Neural progenitor cell (in vitro differentiated cells): ENCODE results near the gene ATF3. TPM values are rescaled to one million over a fixed set of nuclear protein-coding genes. Genes with fewer than 3 reads are reported as not detected.
A peak's percentile ranks its signal among the peaks of the same experiment; 100 is the strongest.

Source experiments
- DNase-seq: peaks from one replicate; pipeline ENCODE4 v3.0.0-alpha.2; 2016; ENCODE audit warnings: low spot score
- H2AFZ ChIP-seq: fragments of 200-600 bp; sonication (generic); replicated peaks from 2 replicates; pipeline ENCODE4 v1.6.1; 2016; ENCODE audit warnings: antibody characterized with exemption
- H3F3A ChIP-seq: fragments of 200-600 bp; sonication (generic); 2 replicates; pipeline ENCODE4 v1.6.1; 2016; ENCODE audit warnings: antibody characterized with exemption, low read depth
- H3K27ac ChIP-seq: fragments of 200-600 bp; sonication (generic); 2 replicates; pipeline ENCODE4 v1.5.1; 2016; ENCODE audit warnings: mild to moderate bottlenecking
- H3K27me3 ChIP-seq: fragments of 200-600 bp; sonication (generic); 2 replicates; pipeline ENCODE4 v1.6.1; 2016; ENCODE audit warnings: mild to moderate bottlenecking, moderate library complexity
- H3K36me3 ChIP-seq: fragments of 200-600 bp; sonication (generic); 2 replicates; pipeline ENCODE4 v1.5.1; 2016
- H3K4me1 ChIP-seq: fragments of 200-600 bp; sonication (generic); 2 replicates; pipeline ENCODE4 v1.6.1; 2016; ENCODE audit warnings: mixed run types
- H3K4me2 ChIP-seq: fragments of 200-600 bp; sonication (generic); 2 replicates; pipeline ENCODE4 v1.6.1; 2016
- H3K4me3 ChIP-seq: fragments of 200-600 bp; sonication (generic); 2 replicates; pipeline ENCODE4 v1.5.1; 2016
- H3K79me2 ChIP-seq: fragments of 200-600 bp; sonication (generic); 2 replicates; pipeline ENCODE4 v1.6.1; 2016; ENCODE audit warnings: low read depth
- H3K9ac ChIP-seq: fragments of 200-600 bp; sonication (generic); 2 replicates; pipeline ENCODE4 v1.6.1; 2016
- H3K9me3 ChIP-seq: fragments of 200-600 bp; sonication (generic); 2 replicates; pipeline ENCODE4 v1.5.1; 2016; ENCODE audit warnings: low read depth
- H4K20me1 ChIP-seq: fragments of 200-600 bp; sonication (generic); 2 replicates; pipeline ENCODE4 v1.6.1; 2016; ENCODE audit warnings: low read depth
- H3K27ac Mint-ChIP-seq: 3 replicates; pipeline ENCODE4 v1.8.0; 2021; ENCODE audit warnings: mixed read lengths
- H3K27me3 Mint-ChIP-seq: 2 replicates; pipeline ENCODE4 v1.8.0; 2022; ENCODE audit warnings: low read depth, mild to moderate bottlenecking, inconsistent platforms, moderate library complexity, mixed read lengths; ENCODE audit not compliant: insufficient read depth
- H3K36me3 Mint-ChIP-seq: 3 replicates; pipeline ENCODE4 v1.8.0; 2021; ENCODE audit warnings: mixed read lengths
- H3K4me1 Mint-ChIP-seq: 3 replicates; pipeline ENCODE4 v1.8.0; 2021; ENCODE audit warnings: mixed read lengths
- H3K4me3 Mint-ChIP-seq: 3 replicates; pipeline ENCODE4 v1.8.0; 2021; ENCODE audit warnings: mild to moderate bottlenecking, moderate library complexity, mixed read lengths
- H3K9me3 Mint-ChIP-seq: 3 replicates; pipeline ENCODE4 v1.8.0; 2020; ENCODE audit warnings: mixed read lengths
- EZH2 ChIP-seq: fragments of 200-600 bp; sonication (generic); IDR thresholded peaks from 2 replicates; pipeline ENCODE4 v1.6.1; 2017; ENCODE audit warnings: antibody characterized with exemption, mild to moderate bottlenecking, moderate library complexity
- EZH2phosphoT487 ChIP-seq: fragments of 200-600 bp; sonication (generic); IDR thresholded peaks from 2 replicates; pipeline ENCODE4 v1.6.1; 2017; ENCODE audit warnings: antibody characterized with exemption
- total RNA-seq: library from RNA; depleted of rRNA; stranded (reverse); fragments of >200 nt; gene quantifications from 2 replicates; pipeline ENCODE4 v1.2.3, GENCODE V29; 2015; ENCODE audit warnings: low replicate concordance
- TF ChIP-seq, protein P1 (sequence below): fragments of 200-600 bp; sonication (generic); IDR thresholded peaks from 2 replicates; pipeline ENCODE4 v1.5.1; 2017; ENCODE audit warnings: antibody characterized with exemption, mild to moderate bottlenecking

The ATF3 gene
- total RNA-seq, 1 donor from 2014 or later, result 7.8 TPM

DNA sequence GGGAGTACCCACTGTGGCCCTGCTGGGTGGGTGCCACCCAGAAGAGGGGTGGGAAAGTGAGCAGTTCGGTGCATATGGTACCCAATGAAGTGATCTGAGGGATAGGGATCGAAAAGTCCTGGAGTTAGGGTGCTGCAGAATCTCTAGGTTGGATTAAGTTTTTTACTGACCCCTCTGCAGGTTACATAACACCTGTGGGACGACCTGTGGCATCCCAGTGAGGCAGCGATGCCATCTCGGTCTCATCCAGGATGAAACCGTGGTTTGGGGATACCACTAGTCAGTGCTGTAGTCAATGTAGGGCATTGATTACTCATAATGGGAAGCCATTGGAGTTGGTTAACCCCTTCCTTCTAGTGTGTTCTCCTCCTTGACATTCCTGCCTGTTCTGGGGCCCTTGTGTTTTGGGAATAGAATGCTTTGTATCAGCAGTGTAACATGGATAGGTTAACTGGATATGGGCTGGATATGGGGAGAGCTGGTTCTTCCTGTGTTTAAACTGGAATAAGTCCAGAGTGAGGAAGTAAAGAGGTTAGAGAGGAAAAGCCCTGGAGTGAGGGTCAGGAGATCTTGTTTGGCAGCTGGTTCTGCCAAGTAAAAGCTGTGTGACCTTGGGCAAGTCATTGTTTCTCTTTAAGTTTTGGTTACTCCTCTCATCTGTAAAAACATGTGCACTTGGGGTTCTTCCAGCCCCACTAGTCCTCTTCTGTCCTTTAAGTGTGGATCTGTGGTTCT is 42.8 kb upstream of the ATF3 start:
- no peak overlapping the region for H3K4me2 ChIP-seq
- H3K79me2 ChIP-seq, result no peaks in the 10 kb centered on the region
- Mint-ChIP-seq H3K27me3 (peaks cover 11% of the 10 kb centered on the region), H3K9me3 (peaks cover 9% of the 10 kb centered on the region), H3K4me1 (peaks cover 66% of the 10 kb centered on the region), H3K4me3 (peak overlapping the region; percentile 84), H3K36me3 (peaks cover 4% of the 10 kb centered on the region), H3K27ac (peak overlapping the region; percentile 99)
- no peaks in the 10 kb centered on the region for H4K20me1 ChIP-seq
- H3K36me3 ChIP-seq, result no peaks in the 10 kb centered on the region
- H3K9ac ChIP-seq, result no peak overlapping the region
- no peaks in the 10 kb centered on the region for H3K27me3 ChIP-seq
- no peak overlapping the region for H3K27ac ChIP-seq
- no peak overlapping the region for H3K4me3 ChIP-seq
- H3K4me1 ChIP-seq, result peaks cover 15% of the 10 kb centered on the region
- H2AFZ ChIP-seq, result no peak overlapping the region
- no peaks in the 10 kb centered on the region for H3K9me3 ChIP-seq
- peaks cover 8% of the 10 kb centered on the region for H3F3A ChIP-seq
- DNase-seq, result no peak
- TF ChIP-seq EZH2phosphoT487 (no peak), EZH2 (no peak)
- TF ChIP-seq, protein P1, sequence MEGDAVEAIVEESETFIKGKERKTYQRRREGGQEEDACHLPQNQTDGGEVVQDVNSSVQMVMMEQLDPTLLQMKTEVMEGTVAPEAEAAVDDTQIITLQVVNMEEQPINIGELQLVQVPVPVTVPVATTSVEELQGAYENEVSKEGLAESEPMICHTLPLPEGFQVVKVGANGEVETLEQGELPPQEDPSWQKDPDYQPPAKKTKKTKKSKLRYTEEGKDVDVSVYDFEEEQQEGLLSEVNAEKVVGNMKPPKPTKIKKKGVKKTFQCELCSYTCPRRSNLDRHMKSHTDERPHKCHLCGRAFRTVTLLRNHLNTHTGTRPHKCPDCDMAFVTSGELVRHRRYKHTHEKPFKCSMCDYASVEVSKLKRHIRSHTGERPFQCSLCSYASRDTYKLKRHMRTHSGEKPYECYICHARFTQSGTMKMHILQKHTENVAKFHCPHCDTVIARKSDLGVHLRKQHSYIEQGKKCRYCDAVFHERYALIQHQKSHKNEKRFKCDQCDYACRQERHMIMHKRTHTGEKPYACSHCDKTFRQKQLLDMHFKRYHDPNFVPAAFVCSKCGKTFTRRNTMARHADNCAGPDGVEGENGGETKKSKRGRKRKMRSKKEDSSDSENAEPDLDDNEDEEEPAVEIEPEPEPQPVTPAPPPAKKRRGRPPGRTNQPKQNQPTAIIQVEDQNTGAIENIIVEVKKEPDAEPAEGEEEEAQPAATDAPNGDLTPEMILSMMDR, result no peak

GRCh38 chr1:212566522-212567479 is 41.8 kb upstream of the ATF3 start:
- Mint-ChIP-seq H3K27ac (peak overlapping the region; percentile 99), H3K36me3 (peaks cover 4% of the 10 kb centered on the region), H3K4me3 (peak overlapping the region; percentile 84), H3K9me3 (peaks cover 9% of the 10 kb centered on the region), H3K27me3 (peaks cover 8% of the 10 kb centered on the region), H3K4me1 (peaks cover 56% of the 10 kb centered on the region)
- Histone ChIP-seq H3K4me3 (no peak overlapping the region), H3K4me1 (peaks cover 15% of the 10 kb centered on the region), H3K79me2 (no peaks in the 10 kb centered on the region), H4K20me1 (no peaks in the 10 kb centered on the region), H3K27ac (no peak overlapping the region), H3K36me3 (no peaks in the 10 kb centered on the region), H3K9me3 (no peaks in the 10 kb centered on the region), H2AFZ (peak overlapping the region; percentile 13), H3K4me2 (peak overlapping the region; percentile 48), H3F3A (peaks cover 8% of the 10 kb centered on the region), H3K27me3 (no peaks in the 10 kb centered on the region), H3K9ac (no peak overlapping the region)
- TF ChIP-seq, protein P1, result no peak
- TF ChIP-seq EZH2phosphoT487 (no peak), EZH2 (no peak)
- no peak for DNase-seq

GRCh38 chr1:212567638-212568037 is 40.9 kb upstream of the ATF3 start:
- Mint-ChIP-seq H3K4me1 (peaks cover 55% of the 10 kb centered on the region), H3K27ac (peak overlapping the region; percentile 99), H3K9me3 (peaks cover 7% of the 10 kb centered on the region), H3K4me3 (peak overlapping the region; percentile 84), H3K27me3 (peaks cover 8% of the 10 kb centered on the region), H3K36me3 (peaks cover 4% of the 10 kb centered on the region)
- H3K27me3 ChIP-seq, result no peaks in the 10 kb centered on the region
- no peak overlapping the region for H3K9ac ChIP-seq
- DNase-seq, result no peak
- H2AFZ ChIP-seq, result no peak overlapping the region
- peaks cover 8% of the 10 kb centered on the region for H3F3A ChIP-seq
- H3K4me3 ChIP-seq, result no peak overlapping the region
- H4K20me1 ChIP-seq, result no peaks in the 10 kb centered on the region
- H3K27ac ChIP-seq, result no peak overlapping the region
- H3K36me3 ChIP-seq, result no peaks in the 10 kb centered on the region
- peaks cover 15% of the 10 kb centered on the region for H3K4me1 ChIP-seq
- H3K79me2 ChIP-seq, result no peaks in the 10 kb centered on the region
- peak overlapping the region; percentile 48 for H3K4me2 ChIP-seq
- TF ChIP-seq EZH2, result no peak
- TF ChIP-seq, protein P1, result no peak
- no peak for TF ChIP-seq EZH2phosphoT487
- H3K9me3 ChIP-seq, result no peaks in the 10 kb centered on the region
